Measurements from ENCODE around the gene GLS. TPM values are rescaled to one million over a fixed set of nuclear protein-coding genes. Genes with fewer than 3 reads are reported as not detected.

Gene GLS
- total and polyA plus RNA-seq, 2 donors (not counting 1 experiment from before 2014, with no cell fraction given) = 32.5 to 195 TPM

GRCh38 chr2:190834890-190835208 is 45.8 kb upstream of the GLS start:
- WGBS (ENCODE audit: insufficient coverage) = 100% methylated on average over 1 of the region's 1 CpG
- no peak overlapping the region for H3K4me3 ChIP-seq (ENCODE audit: control extremely low read depth in 1 of 5, extremely low read depth in 1 of 5, insufficient read depth in 1 of 5, low read depth in 2 of 5, low read length in 4 of 5)
- TF ChIP-seq CTCF (IDR thresholded peaks at IDR 0.05) (no peak), EZH2 (IDR thresholded peaks at IDR 0.05; ENCODE audit: borderline replicate concordance, insufficient read depth, low read depth, low read length, poor library complexity, severe bottlenecking) (no peak)
- ChIA-PET POLR2A (no interaction called here), CTCF (interaction anchor here (1.4 kb wide), 1 partner anchor 16 kb away, joined by 3 read pairs; no protein-coding TSS in a partner anchor)
- no peak overlapping the region for H2AFZ ChIP-seq (ENCODE audit: insufficient read depth, low read depth, low read length, poor library complexity, severe bottlenecking)
- H3K27ac ChIP-seq (ENCODE audit: low read length in 2 of 2) = no peak overlapping the region
- H3K27ac Mint-ChIP-seq = no peak overlapping the region
- no peaks in the 10 kb centered on the region for H3K9me3 Mint-ChIP-seq (ENCODE audit: insufficient read depth)
- H3K4me3 Mint-ChIP-seq = no peak overlapping the region
- ATAC-seq (ENCODE audit: low read depth) (no peak), DNase-seq (no peak)
- no peaks in the 10 kb centered on the region for H3K27me3 Mint-ChIP-seq
- H3K9me3 ChIP-seq (ENCODE audit: control extremely low read depth in 1 of 3, control insufficient read depth in 2 of 3, insufficient read depth in 1 of 3, low read length in 2 of 3) = no peaks in the 10 kb centered on the region
- H3K27me3 ChIP-seq (replicated peaks in 1 of 4; ENCODE audit: control extremely low read depth in 1 of 4, control insufficient read depth in 3 of 4, insufficient read depth in 4 of 4, low read length in 3 of 4) = no peaks in the 10 kb centered on the region
- H3K4me1 ChIP-seq (ENCODE audit: control insufficient read depth in 2 of 2, insufficient read depth in 2 of 2, low read length in 2 of 2) = no peaks in the 10 kb centered on the region
- H3K9ac ChIP-seq (ENCODE audit: low read length) = no peak overlapping the region
- H3K4me2 ChIP-seq (replicated peaks; ENCODE audit: low read depth, low read length, poor library complexity, severe bottlenecking) = no peak overlapping the region
- intact Hi-C loops (cut with micrococcal nuclease) = no loop called here
- no peaks in the 10 kb centered on the region for H4K20me1 ChIP-seq (ENCODE audit: control insufficient read depth, insufficient read depth, low read length, poor library complexity, severe bottlenecking)
- H3K79me2 ChIP-seq (ENCODE audit: control insufficient read depth, insufficient read depth, low read length) = no peaks in the 10 kb centered on the region
- peaks cover 0 to 7% of the 10 kb centered on the region in 2 experiments for H3K36me3 ChIP-seq (replicated peaks in 1 of 2; ENCODE audit: control extremely low read depth in 1 of 2, control insufficient read depth in 1 of 2, extremely low read depth in 1 of 2, insufficient read depth in 2 of 2, low read length in 1 of 2)
- H3K4me1 Mint-ChIP-seq = no peaks in the 10 kb centered on the region

GRCh38 chr2:190835303-190835930 is 45.2 kb upstream of the GLS start:
- no peaks in the 10 kb centered on the region for H3K27me3 ChIP-seq (replicated peaks in 1 of 4; ENCODE audit: control extremely low read depth in 1 of 4, control insufficient read depth in 3 of 4, insufficient read depth in 4 of 4, low read length in 3 of 4)
- CTCF ChIA-PET = interaction anchor here (1.4 kb wide), 1 partner anchor 15 kb away, joined by 3 read pairs; no protein-coding TSS in a partner anchor

More at GRCh38 chr2:190835303-190835930, 45.2 kb upstream of the GLS start:
- H3K4me3 ChIP-seq (ENCODE audit: control extremely low read depth in 1 of 5, extremely low read depth in 1 of 5, insufficient read depth in 1 of 5, low read depth in 2 of 5, low read length in 4 of 5) = no peak overlapping the region
- peaks cover 0 to 7% of the 10 kb centered on the region in 2 experiments for H3K36me3 ChIP-seq (replicated peaks in 1 of 2; ENCODE audit: control extremely low read depth in 1 of 2, control insufficient read depth in 1 of 2, extremely low read depth in 1 of 2, insufficient read depth in 2 of 2, low read length in 1 of 2)
- ATAC-seq (ENCODE audit: low read depth) = no peak
- H3K9ac ChIP-seq (ENCODE audit: low read length) = no peak overlapping the region
- H3K27ac ChIP-seq (ENCODE audit: low read length in 2 of 2) = no peak overlapping the region
- DNase-seq = no peak
- POLR2A ChIA-PET = no interaction called here
- no peaks in the 10 kb centered on the region for H4K20me1 ChIP-seq (ENCODE audit: control insufficient read depth, insufficient read depth, low read length, poor library complexity, severe bottlenecking)
- Mint-ChIP-seq H3K4me3 (no peak overlapping the region), H3K27me3 (no peaks in the 10 kb centered on the region), H3K27ac (no peak overlapping the region), H3K9me3 (ENCODE audit: insufficient read depth) (no peaks in the 10 kb centered on the region), H3K4me1 (no peaks in the 10 kb centered on the region)
- H3K4me1 ChIP-seq (ENCODE audit: control insufficient read depth in 2 of 2, insufficient read depth in 2 of 2, low read length in 2 of 2) = no peaks in the 10 kb centered on the region
- TF ChIP-seq CTCF (IDR thresholded peaks at IDR 0.05) (no peak), EZH2 (IDR thresholded peaks at IDR 0.05; ENCODE audit: borderline replicate concordance, insufficient read depth, low read depth, low read length, poor library complexity, severe bottlenecking) (no peak)
- no peak overlapping the region for H3K4me2 ChIP-seq (replicated peaks; ENCODE audit: low read depth, low read length, poor library complexity, severe bottlenecking)
- intact Hi-C loops (cut with micrococcal nuclease) = no loop called here
- no peaks in the 10 kb centered on the region for H3K79me2 ChIP-seq (ENCODE audit: control insufficient read depth, insufficient read depth, low read length)
- no peak overlapping the region for H2AFZ ChIP-seq (ENCODE audit: insufficient read depth, low read depth, low read length, poor library complexity, severe bottlenecking)
- WGBS (ENCODE audit: insufficient coverage) = 100% methylated on average over 2 of the region's 3 CpGs
- no peaks in the 10 kb centered on the region for H3K9me3 ChIP-seq (ENCODE audit: control extremely low read depth in 1 of 3, control insufficient read depth in 2 of 3, insufficient read depth in 1 of 3, low read length in 2 of 3)
